Mammary epithelial cell (primary cell): Measurements from ENCODE around the gene TMED4.

Experiments
- EZH2 ChIP-seq: IDR thresholded peaks from 2 replicates; pipeline ENCODE4 v1.6.1; 2012; ENCODE audit warnings: low read length, inconsistent platforms, borderline replicate concordance
- TF ChIP-seq, protein P1 (sequence below), 2 donors: IDR thresholded peaks in 1 of 2; conservative IDR thresholded peaks in 1 of 2; 2 replicates each; pipeline ENCODE4 v1.5.1; 2011 to 2012; ENCODE audit warnings: inconsistent platforms in 2 of 2, low read length in 2 of 2, mild to moderate bottlenecking in 2 of 2, control low read depth in 1 of 2, low read depth in 1 of 2; ENCODE audit not compliant: insufficient read depth in 1 of 2; ENCODE audit errors: extremely low read depth in 1 of 2

DNA sequence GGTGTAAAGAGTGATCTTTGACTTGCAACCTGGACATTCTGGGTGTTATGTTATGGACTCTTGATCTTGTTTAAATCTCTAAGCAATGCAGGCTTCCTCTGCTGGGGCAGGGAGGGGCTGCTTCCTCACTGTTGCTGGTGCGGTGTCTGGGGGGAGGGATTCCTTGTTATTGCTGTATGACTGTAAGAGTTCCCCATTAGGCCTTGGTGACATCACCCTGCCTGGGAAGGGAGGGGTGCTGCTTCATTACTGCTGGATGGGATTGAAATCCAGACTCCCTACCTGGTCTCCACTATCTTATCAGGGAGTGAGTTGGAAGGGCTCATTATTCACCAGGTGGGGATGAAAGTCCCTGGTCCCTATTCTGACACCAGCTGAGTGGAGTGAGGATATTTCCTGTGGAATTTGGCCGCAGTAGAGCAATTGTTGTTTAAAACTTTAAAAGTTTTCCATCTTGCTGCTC, 33.1 kb upstream of the TMED4 start:
- TF ChIP-seq, protein P1, sequence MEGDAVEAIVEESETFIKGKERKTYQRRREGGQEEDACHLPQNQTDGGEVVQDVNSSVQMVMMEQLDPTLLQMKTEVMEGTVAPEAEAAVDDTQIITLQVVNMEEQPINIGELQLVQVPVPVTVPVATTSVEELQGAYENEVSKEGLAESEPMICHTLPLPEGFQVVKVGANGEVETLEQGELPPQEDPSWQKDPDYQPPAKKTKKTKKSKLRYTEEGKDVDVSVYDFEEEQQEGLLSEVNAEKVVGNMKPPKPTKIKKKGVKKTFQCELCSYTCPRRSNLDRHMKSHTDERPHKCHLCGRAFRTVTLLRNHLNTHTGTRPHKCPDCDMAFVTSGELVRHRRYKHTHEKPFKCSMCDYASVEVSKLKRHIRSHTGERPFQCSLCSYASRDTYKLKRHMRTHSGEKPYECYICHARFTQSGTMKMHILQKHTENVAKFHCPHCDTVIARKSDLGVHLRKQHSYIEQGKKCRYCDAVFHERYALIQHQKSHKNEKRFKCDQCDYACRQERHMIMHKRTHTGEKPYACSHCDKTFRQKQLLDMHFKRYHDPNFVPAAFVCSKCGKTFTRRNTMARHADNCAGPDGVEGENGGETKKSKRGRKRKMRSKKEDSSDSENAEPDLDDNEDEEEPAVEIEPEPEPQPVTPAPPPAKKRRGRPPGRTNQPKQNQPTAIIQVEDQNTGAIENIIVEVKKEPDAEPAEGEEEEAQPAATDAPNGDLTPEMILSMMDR (conservative IDR thresholded peaks at IDR 0.05 in 1 of 2, IDR thresholded peaks at IDR 0.05 in 1 of 2; ENCODE audit: extremely low read depth in 1 of 2, insufficient read depth in 1 of 2, low read depth in 1 of 2, low read length in 2 of 2), result no peak
- no peak for TF ChIP-seq EZH2
